GM10847 (cell line): ENCODE results near the gene DLG4.

Source experiments
- POLR2A ChIP-seq: IDR thresholded peaks from 2 replicates; pipeline ENCODE4 v1.6.1; 2011; ENCODE audit not compliant: insufficient read length; ENCODE audit errors: extremely low read depth

DLG4 gene

GRCh38 chr17:7191571-7192270, 27.9 kb downstream of the DLG4 start:
- no peak for TF ChIP-seq POLR2A

DNA sequence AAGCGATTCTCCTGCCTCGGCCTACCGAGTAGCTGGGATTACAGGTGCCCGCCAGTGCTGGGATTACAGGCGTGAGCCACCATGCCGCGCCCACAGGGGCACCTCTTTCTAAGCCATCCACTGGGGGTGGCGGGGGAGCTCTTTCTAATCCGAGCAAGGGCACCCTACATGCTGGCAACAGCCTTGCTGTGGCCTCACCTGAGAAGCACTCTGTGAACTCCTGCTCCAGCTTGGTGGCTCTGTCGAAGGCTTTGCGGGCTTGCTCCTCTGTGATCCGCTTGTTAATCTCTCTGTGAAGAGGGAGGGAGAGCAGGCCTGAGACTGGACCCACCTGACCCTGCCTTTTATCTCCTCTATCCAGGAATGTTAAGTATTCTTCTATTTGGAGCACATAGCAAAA, 28.6 kb downstream of the DLG4 start:
- no peak for TF ChIP-seq POLR2A

- TF ChIP-seq POLR2A, result no peak
Measured at GRCh38 chr17:7190276-7190917, 29.2 kb downstream of the DLG4 start.

DNA sequence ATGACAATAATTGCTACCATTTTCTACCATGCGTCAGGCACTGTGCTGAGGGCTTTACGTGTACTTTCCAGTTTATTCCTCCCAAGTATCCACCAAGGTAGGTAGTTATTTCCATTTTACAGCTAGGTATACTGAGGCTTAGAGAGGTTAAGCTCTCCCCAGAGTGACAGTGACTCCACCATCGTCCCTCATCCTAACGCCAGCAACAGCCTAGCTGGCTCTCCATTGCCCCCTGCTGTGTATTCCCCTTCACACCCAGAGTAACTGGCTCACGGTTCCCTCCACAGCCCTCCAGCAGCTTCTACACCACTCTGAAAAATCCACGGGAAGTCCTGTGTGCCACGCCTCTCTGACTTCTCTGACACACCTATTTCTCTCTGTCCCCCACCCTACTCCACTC, 33.4 kb downstream of the DLG4 start:
- TF ChIP-seq POLR2A, result no peak

GRCh38 chr17:7184647-7185046, 35.0 kb downstream of the DLG4 start:
- no peak for TF ChIP-seq POLR2A

- no peak for TF ChIP-seq POLR2A
Measured at GRCh38 chr17:7184091-7184488, 35.5 kb downstream of the DLG4 start.

GRCh38 chr17:7183433-7184090, 36.1 kb downstream of the DLG4 start:
- TF ChIP-seq POLR2A, result no peak

GRCh38 chr17:7179317-7180254, 40.0 kb downstream of the DLG4 start, which contains the start of gene ASGR1:
Gene ASGR1, minus strand, starts transcription at chr17:7179370. Its CDS starts 807 bp downstream, at chr17:7178563.
- no peak for TF ChIP-seq POLR2A

DNA sequence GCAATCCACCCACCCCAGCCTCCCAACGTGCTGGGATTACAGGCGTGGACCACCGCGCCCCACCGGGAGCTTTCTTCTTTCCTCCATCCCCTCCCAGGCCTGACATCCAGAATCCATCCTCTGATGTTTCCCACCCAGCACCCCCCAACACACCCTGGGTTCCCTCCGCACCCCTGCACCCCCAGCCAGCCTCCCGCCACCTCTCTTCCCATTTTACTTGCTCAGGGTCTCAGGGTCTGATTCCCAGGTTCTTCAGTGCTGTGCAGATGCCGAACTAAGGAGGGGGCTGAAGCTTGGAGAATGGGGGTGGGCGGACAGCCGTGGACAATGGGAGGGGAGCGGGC, 40.7 kb downstream of the DLG4 start:
- no peak for TF ChIP-seq POLR2A

DNA sequence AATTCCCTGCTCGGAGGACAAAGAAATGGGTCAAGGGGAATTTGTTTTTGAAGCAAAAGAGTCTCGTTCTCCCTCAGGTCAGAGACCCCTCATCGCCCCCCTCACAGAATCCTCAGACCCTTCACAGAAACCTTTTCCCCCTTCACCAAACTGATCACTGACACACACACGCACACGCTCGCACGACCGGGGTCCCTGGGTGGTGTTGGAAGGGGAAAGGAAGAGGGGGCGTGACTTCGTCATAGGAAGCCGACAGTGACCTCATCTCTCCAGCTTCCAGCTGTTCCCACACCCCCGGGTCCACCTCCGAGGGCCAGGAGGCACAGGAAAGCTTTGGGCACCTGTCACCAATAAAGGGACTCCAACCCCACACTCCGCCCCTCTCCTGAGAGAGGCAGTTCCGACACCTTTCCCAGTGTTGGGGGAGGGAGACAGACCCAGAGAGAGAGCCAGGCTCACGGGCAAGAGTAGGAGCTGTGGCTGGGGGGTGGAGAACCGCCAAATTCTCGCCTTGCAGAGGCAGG, 41.6 kb downstream of the DLG4 start:
- TF ChIP-seq POLR2A, result no peak

DNA sequence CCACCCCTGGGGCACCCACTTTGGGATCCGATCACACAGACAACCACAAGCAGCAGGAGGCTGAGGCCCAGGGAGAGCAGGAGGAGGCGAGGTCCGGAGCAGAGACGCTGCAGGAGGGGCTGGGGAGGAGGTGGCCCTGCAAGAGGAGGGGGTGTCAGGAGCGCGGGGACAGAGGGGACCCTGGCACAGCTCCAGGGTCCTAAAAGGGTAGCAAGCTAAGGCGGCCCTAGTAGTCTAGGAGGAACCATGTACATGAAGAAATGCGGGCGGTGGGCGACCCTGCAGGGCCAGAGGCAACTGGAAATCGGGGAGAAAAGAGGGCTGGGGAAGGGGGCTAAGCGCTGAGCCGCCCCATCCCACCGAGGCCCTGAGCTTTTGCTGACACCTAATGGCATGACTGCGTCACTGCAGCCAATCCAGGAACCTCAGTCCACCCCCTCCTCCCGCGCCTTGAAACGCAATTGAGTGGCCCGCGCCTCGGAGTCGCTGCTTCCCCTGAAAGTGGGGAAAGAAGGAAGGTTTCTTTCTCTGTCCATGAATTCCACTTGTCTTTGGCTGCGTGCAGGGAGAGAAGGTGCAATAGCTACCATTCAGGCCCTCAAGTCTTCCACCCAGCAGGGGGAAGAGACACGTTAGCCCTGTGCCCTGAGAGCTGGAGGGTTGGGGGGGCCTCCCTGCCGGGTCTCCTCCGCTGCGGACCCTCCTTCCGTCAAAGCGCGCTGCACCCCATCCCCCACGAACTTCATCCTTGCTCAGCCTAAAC, 42.3 kb downstream of the DLG4 start:
- no peak for TF ChIP-seq POLR2A

- no peak for TF ChIP-seq POLR2A
Measured at GRCh38 chr17:7176841-7177190, 42.8 kb downstream of the DLG4 start.

DNA sequence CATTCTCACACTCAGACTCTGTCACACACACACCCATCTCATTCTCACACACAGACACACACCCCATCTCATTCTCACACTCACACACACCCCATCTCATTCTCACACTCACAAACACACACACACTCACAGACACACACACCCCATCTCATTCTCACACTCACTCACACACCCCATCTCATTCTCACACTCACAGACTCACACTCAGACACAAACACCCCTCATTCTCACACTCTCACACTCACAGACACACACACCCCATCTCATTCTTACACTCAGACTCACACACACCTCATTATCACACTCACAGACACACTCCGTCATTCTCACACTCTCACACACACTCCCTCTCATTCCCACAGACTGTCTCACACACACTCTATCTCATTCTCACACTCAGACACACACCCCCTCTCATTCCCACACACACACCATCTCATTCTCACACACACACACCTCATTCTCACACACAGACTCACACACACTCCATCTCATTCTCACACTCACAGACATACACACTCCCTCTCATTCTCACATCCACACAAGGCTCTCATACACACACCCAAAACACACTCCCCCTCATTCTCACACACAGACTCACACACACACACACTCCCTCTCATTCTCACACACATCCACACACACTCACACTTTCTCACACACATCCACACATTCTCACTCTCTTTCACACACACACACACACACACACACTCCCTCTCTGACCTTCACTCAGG, 43.4 kb downstream of the DLG4 start:
- no peak for TF ChIP-seq POLR2A

DNA sequence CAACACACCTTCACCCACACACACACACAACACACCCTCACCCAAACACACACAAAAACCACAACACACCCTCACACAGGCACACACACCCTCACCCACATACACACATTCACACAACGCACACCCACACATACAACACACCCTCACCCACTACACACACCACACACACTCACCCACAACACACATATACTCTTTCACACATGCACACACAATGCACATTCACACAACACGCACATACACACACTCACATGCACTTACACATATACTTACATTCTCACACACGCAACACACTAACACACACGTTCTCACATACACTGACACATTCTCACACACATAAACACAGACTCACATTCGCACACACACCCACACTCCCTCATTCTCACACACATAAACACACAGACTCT, 44.3 kb downstream of the DLG4 start:
- no peak for TF ChIP-seq POLR2A
